Glomerular visceral epithelial cell (primary cell): ENCODE measurements around the gene CDH4.

Source experiments
- DNase-seq: peaks from one replicate; pipeline ENCODE4 v3.0.0-alpha.2; 2016; ENCODE audit errors: extremely low spot score

The CDH4 gene

GRCh38 chr20:61300709-61301108 lies 48.6 kb downstream of the CDH4 start:
- DNase-seq, result no peak

GRCh38 chr20:61301711-61302525 lies 49.9 kb downstream of the CDH4 start:
- no peak for DNase-seq

- no peak for DNase-seq
These were observed 51.2 kb downstream of the CDH4 start for GRCh38 chr20:61303217-61303616.

DNA sequence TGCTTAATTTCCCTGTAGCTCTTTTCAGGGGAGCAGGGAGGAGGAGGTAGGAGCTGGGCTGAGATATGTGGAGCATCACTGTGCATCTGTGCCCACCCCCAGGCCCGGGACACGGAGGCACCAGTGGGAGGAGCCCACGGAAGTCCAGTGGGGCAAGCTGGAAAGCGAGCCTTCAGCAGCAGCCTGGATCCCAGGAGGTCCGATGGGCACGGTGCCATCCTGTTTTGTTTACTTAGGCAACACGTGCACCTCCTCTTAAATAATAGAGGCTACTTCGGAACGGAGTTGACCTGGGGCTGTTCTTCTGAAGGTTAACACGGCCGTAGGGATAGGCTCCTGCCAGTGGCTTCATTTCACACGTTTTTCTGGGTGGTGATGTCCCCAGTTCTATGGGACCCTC lies 51.6 kb downstream of the CDH4 start:
- DNase-seq, result no peak

GRCh38 chr20:61304750-61305149 lies 52.7 kb downstream of the CDH4 start:
- DNase-seq, result no peak

GRCh38 chr20:61306937-61307475 lies 54.9 kb downstream of the CDH4 start:
- DNase-seq, result no peak

GRCh38 chr20:61307686-61308476 lies 55.8 kb downstream of the CDH4 start:
- no peak for DNase-seq

- no peak for DNase-seq
These were observed 56.4 kb downstream of the CDH4 start for GRCh38 chr20:61308477-61308774.

- no peak for DNase-seq
These were observed 58.9 kb downstream of the CDH4 start for GRCh38 chr20:61310954-61311353.

DNA sequence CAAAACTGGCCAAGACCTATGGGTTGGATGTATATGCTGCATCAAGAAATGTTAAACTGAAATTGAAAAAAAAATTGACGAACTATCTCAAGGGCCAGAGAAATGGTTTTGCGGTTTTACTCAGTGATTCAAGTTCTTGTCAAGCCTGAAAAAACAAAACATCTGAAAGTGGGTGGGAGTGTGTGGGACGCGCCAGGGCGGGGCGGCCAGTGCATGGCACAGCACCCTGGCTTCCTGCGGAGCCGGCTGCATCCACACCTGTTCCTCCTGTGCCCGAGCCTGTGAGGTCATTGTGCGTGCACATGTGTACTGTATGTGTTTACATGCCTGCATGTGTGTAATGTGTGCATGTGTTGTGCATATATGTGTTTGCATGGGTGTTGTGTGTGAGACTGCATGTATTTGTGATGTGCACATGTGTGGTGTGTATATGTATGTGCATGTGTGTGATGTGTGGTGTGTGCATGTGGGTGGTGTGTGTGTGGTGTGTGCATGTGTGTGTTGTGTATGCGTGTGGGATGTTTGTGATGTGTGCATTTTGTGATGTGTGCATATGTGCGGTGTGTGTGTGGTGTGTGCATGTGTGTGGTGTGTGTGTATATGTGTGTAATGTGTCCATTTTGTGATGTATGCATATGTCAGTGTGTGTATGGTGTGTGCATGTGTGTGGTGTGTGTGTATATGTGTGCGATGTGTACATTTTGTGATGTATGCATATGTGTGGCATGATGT lies 59.8 kb downstream of the CDH4 start:
- DNase-seq, result peak; percentile 26

GRCh38 chr20:61312925-61313324 lies 60.9 kb downstream of the CDH4 start:
- no peak for DNase-seq

DNA sequence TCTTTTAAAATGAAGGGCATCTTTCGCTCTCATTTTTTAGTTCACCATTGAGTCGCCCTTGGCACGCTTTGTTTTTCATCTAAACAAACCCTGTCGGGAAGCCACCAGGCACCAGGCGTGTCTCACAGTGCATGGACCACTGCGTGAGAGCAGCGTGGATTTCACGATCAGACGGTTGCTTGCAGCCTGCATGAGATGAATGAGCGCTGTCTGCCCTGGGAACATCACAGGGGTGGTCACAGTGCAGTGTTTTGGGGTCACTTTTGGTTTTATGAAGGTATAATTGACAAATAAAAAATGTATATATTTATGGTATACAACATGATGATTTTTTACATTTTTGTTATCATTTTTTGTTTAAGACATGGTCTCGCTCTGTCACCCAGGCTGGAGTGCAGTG lies 61.3 kb downstream of the CDH4 start:
- DNase-seq, result no peak

DNA sequence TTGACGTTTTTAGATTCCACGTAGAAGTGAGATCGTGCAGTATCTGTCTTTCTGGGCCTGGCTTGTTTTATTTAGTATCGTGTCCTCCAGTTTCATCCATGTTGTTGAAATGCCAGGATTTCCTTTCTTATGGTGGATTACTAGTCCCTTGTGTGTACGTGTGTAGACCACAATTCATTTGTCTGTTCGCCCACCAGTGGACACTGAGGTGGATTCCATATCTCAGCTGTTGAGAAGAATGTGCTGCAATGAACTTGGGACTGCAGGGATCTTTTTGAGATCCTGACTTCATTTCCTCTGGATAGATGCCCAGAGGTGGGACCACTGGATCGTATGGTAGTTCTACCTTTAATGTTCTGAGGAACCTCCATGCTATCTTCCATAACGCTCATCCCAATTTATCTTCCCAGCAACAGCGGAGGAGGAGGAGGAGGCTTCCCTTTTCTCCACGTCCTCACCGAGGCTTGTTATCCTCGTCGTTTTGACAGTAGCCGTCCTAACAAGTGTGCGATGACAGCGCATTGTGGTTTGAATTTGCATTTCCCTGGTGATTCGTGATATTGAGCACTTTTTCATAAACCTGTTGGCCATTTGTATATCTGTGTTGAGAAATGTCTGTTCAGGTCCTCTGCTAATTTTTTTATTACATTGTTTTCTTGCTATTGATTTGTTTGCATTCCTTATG lies 62.4 kb downstream of the CDH4 start:
- DNase-seq, result no peak

- DNase-seq, result no peak
These were observed 63.3 kb downstream of the CDH4 start for GRCh38 chr20:61315319-61315718.

- no peak for DNase-seq
These were observed 64.3 kb downstream of the CDH4 start for GRCh38 chr20:61316346-61316745.

- DNase-seq, result no peak
These were observed 66.0 kb downstream of the CDH4 start for GRCh38 chr20:61317966-61318530.

DNA sequence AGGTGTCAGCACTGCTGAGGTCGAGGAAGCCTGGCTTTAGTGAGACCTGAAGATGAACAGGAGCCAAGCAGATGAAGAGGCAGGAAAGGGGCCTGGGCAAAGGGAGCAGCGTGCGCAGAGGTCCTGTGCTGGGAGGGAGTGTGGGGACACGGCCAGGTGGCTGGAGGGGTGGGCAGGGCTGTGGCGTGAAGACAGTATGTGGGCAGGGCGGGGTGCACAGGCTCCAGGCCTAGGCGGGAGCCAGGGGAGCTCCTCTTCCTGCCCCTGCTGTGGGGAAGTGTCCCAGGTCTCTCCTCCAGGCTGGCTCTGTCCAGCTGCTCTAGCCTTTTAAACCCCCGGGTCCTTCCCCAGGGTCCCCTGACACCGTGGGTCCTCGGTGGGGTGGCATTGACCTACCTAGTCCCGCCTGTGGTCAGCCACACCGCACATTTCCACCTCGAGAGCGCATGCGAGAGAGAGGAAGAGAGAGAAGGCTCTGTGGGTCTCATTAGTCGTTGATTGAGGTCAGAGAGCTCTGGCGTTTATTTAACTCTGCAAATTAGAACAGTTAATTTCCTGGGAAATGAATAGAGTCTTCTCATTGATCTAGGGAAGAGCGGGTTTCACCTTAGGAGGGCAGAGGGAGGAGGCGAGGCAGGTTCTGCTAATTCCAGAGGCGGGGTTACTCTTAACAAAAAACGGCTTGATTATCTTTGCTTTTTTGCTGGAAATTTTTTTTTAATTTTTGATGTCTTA lies 68.8 kb downstream of the CDH4 start:
- DNase-seq, result no peak

DNA sequence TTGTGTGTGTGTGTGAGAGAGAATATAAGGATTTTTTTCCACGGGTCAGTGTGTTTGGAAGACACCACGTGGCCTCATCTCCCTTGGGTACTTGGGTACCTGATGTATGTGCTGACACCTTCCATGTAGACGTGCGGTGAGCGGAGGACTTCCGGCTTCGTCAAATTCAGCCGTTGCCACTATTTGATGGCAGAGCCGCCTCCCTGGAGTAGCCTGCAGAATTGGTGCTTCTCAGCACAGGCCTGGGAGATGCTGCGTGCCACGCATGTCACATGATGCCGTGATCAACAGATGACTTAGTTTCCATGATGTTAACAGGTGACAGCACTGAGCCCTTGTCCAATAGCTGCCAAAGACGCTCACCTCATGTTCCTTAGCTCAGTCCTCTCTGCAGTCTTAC lies 69.4 kb downstream of the CDH4 start:
- no peak for DNase-seq

- DNase-seq, result no peak
These were observed 70.2 kb downstream of the CDH4 start for GRCh38 chr20:61322151-61322865.

GRCh38 chr20:61324906-61325305 lies 72.8 kb downstream of the CDH4 start:
- no peak for DNase-seq
